Ovary (tissue), 3 donors: ENCODE data around the gene ZNF789.

Experiments used
- CTCF ChIP-seq, 3 donors: fragments of 450-650 bp in 2 of 3; fragments of 200-600 bp in 1 of 3; IDR thresholded peaks; one replicate each; pipeline versions ENCODE4 v1.5.1 to v1.8.0; 2016 to 2022; ENCODE audit warnings: antibody characterized with exemption in 3 of 3, mild to moderate bottlenecking in 1 of 3
- POLR2A ChIP-seq: fragments of 450-650 bp; IDR thresholded peaks from one replicate; pipeline ENCODE4 v1.6.1; 2017; ENCODE audit warnings: antibody characterized with exemption, mild to moderate bottlenecking, moderate library complexity
- donor health status: DM: no; HTN: no; CAD: no.

DNA sequence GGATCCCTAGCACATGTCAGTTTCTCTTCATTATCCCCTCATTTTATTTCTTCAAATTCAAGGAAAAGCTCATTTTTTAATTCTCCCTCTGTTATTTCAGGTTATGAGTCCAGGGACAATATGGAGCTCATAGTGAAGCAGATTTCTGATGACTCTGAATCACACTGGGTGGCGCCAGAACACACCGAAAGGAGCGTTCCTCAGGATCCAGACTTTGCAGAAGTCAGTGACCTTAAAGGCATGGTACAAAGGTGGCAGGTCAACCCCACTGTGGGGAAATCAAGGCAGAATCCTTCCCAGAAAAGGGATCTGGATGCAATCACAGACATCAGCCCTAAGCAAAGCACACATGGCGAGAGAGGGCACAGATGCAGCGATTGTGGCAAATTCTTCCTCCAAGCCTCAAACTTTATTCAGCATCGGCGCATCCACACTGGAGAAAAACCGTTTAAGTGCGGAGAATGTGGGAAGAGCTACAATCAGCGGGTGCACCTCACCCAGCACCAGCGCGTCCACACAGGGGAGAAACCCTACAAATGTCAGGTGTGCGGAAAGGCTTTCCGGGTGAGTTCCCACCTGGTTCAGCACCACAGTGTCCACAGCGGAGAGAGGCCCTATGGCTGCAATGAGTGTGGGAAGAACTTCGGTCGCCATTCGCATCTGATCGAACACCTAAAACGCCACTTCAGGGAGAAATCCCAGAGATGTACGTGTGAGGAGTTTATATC is 53.2 kb downstream of the ZNF789 start:
- no peak for TF ChIP-seq POLR2A
- no peak for TF ChIP-seq CTCF (IDR thresholded peaks at IDR 0.05)
